Lung (tissue), 12 donors: ENCODE data around the gene PLA2G2C. TPM values are rescaled to one million over a fixed set of nuclear protein-coding genes. Genes with fewer than 3 reads are reported as not detected.

Experiments used
- ATAC-seq: fragments of 200-7000 bp; cut with Tn5 transposase; one replicate; pipeline ENCODE4 v1.9.1; 2020; ENCODE audit warnings: moderate number of reproducible peaks; ENCODE audit not compliant: insufficient read depth, low FRiP score
- DNase-seq, 3 donors: peaks; one replicate each; pipeline ENCODE4 v3.0.0-alpha.2; 2013 to 2017
- H3K27ac ChIP-seq, 2 donors: one replicate each; pipeline ENCODE4 v1.5.1; 2013; ENCODE audit warnings: mild to moderate bottlenecking in 2 of 2, moderate library complexity in 2 of 2, control low read depth in 1 of 2, inconsistent platforms in 1 of 2, low read depth in 1 of 2, low read length in 1 of 2
- H3K27me3 ChIP-seq, 3 donors: one replicate each; pipeline ENCODE4 v1.5.1; 2013; ENCODE audit warnings: low read length in 2 of 3; ENCODE audit not compliant: control insufficient read depth in 3 of 3, insufficient read depth in 3 of 3
- H3K36me3 ChIP-seq, 4 donors: one replicate each; pipeline ENCODE4 v1.5.1; 2013; ENCODE audit warnings: low read length in 4 of 4, mild to moderate bottlenecking in 1 of 4, moderate library complexity in 1 of 4; ENCODE audit not compliant: control insufficient read depth in 4 of 4, insufficient read depth in 4 of 4
- H3K4me1 ChIP-seq, 5 donors: one replicate each; pipeline ENCODE4 v1.5.1; 2013; ENCODE audit warnings: low read length in 5 of 5, mild to moderate bottlenecking in 2 of 5, moderate library complexity in 1 of 5; ENCODE audit not compliant: control insufficient read depth in 5 of 5, insufficient read depth in 5 of 5
- H3K4me3 ChIP-seq: one replicate; pipeline ENCODE4 v1.5.1; 2013; ENCODE audit warnings: mild to moderate bottlenecking, control low read depth, moderate library complexity
- H3K9ac ChIP-seq, 2 donors: one replicate each; pipeline ENCODE4 v1.5.1; 2013; ENCODE audit warnings: low read length in 2 of 2, control low read depth in 1 of 2; ENCODE audit not compliant: insufficient read depth in 1 of 2
- H3K9me3 ChIP-seq, 4 donors: one replicate each; pipeline ENCODE4 v1.5.1; 2013; ENCODE audit warnings: low read length in 3 of 4, mild to moderate bottlenecking in 1 of 4, moderate library complexity in 1 of 4; ENCODE audit not compliant: control insufficient read depth in 4 of 4, insufficient read depth in 3 of 4
- WGBS, 2 donors: extraction: QIAGEN DNeasy Blood & Tissue Kit; methylation state at CpG; one replicate each; pipeline ENCODE4 v1.1.7; 2013; 5-methylcytosine and 5-hydroxymethylcytosine counted together
- polyA plus RNA-seq, 2 donors: library from polyadenylated mRNA; stranded (reverse); fragments of 200-250 nt; gene quantifications; one replicate each; pipeline ENCODE4 v1.2.1, GENCODE V29; 2013
- total RNA-seq, 2 donors: library from RNA; depleted of rRNA in 1 of 2; stranded (reverse); fragments of >200 nt in 1 of 2; gene quantifications; one replicate each; pipeline ENCODE4 v1.2.1, GENCODE V29; 2014 to 2021
- TF ChIP-seq, protein P1 (sequence below): IDR thresholded peaks from 2 replicates; pipeline ENCODE4 v1.5.1; 2012; ENCODE audit warnings: mild to moderate bottlenecking; ENCODE audit errors: control extremely low read depth, extremely low read depth
- donor health status: control.
- donor health status: control.
- donor health status: Bipolar disorder and iron deficiency.
- donor health status: healthy.
- donor health status: DM: yes; HTN: yes; CAD: no.

Gene PLA2G2C
- total and polyA plus RNA-seq, 4 donors, result 0.09 TPM; not detected in 3

GRCh38 chr1:20184997-20185833 lies 1.1 kb downstream of the PLA2G2C start:
- H3K36me3 ChIP-seq, result no peaks in the 10 kb centered on the region
- no peak overlapping the region for H3K27ac ChIP-seq
- ATAC-seq (no peak), DNase-seq (no peak)
- TF ChIP-seq, protein P1, sequence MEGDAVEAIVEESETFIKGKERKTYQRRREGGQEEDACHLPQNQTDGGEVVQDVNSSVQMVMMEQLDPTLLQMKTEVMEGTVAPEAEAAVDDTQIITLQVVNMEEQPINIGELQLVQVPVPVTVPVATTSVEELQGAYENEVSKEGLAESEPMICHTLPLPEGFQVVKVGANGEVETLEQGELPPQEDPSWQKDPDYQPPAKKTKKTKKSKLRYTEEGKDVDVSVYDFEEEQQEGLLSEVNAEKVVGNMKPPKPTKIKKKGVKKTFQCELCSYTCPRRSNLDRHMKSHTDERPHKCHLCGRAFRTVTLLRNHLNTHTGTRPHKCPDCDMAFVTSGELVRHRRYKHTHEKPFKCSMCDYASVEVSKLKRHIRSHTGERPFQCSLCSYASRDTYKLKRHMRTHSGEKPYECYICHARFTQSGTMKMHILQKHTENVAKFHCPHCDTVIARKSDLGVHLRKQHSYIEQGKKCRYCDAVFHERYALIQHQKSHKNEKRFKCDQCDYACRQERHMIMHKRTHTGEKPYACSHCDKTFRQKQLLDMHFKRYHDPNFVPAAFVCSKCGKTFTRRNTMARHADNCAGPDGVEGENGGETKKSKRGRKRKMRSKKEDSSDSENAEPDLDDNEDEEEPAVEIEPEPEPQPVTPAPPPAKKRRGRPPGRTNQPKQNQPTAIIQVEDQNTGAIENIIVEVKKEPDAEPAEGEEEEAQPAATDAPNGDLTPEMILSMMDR, result no peak
- H3K9ac ChIP-seq, result no peak overlapping the region
- no peak overlapping the region for H3K4me3 ChIP-seq
- peaks cover 0 to 7% (median 0%) of the 10 kb centered on the region in 3 donors for H3K27me3 ChIP-seq
- 41 to 51% methylated on average over 17 of the region's 17 CpGs for WGBS, 2 donors
- H3K9me3 ChIP-seq, result no peaks in the 10 kb centered on the region
- peaks cover 0 to 15% (median 5%) of the 10 kb centered on the region in 5 donors for H3K4me1 ChIP-seq

GRCh38 chr1:20184481-20184900 lies 1.8 kb downstream of the PLA2G2C start:
- Histone ChIP-seq H3K27ac (no peak overlapping the region), H3K9me3 (peaks cover 0 to 5% (median 0%) of the 10 kb centered on the region in 4 donors), H3K9ac (no peak overlapping the region), H3K4me1 (peaks cover 0 to 15% (median 5%) of the 10 kb centered on the region in 5 donors), H3K27me3 (peaks cover 0 to 7% (median 0%) of the 10 kb centered on the region in 3 donors), H3K4me3 (no peak overlapping the region), H3K36me3 (no peaks in the 10 kb centered on the region)
- DNase-seq (no peak), ATAC-seq (no peak)
- WGBS, 2 donors, result 62 to 63% methylated on average over 6 of the region's 6 CpGs
- TF ChIP-seq, protein P1, result no peak

GRCh38 chr1:20183616-20184271 lies 2.6 kb downstream of the PLA2G2C start:
- Histone ChIP-seq H3K27me3 (peaks cover 0 to 7% (median 0%) of the 10 kb centered on the region in 3 donors), H3K4me1 (peaks cover 0 to 15% (median 5%) of the 10 kb centered on the region in 5 donors), H3K27ac (no peak overlapping the region), H3K36me3 (no peaks in the 10 kb centered on the region), H3K9me3 (peaks cover 0 to 5% (median 0%) of the 10 kb centered on the region in 4 donors), H3K9ac (no peak overlapping the region), H3K4me3 (no peak overlapping the region)
- TF ChIP-seq, protein P1, result no peak
- 84 to 86% methylated on average over 13 of the region's 13 CpGs for WGBS, 2 donors
- no peak for ATAC-seq
- no peak for DNase-seq
